K562 (cell line): ENCODE data around the gene APBB2. TPM values are rescaled to one million over a fixed set of nuclear protein-coding genes. Genes with fewer than 3 reads are reported as not detected.

Source experiments
- ASH1L ChIP-seq: fragments of 450-650 bp; IDR thresholded peaks from 2 replicates; pipeline ENCODE4 v1.6.1; 2018; ENCODE audit warnings: borderline replicate concordance, mild to moderate bottlenecking, low read depth; ENCODE audit not compliant: partially characterized antibody
- CHD1 ChIP-seq: fragments of 200-600 bp; sonication (generic); IDR thresholded peaks from one replicate; pipeline ENCODE4 v1.6.1; 2012; ENCODE audit warnings: mild to moderate bottlenecking, moderate library complexity, low read length, inconsistent platforms
- CHD7 ChIP-seq: fragments of 200-600 bp; sonication (generic); IDR thresholded peaks from one replicate; pipeline ENCODE4 v1.6.1; 2012; ENCODE audit warnings: mild to moderate bottlenecking, low read depth, low read length, inconsistent platforms
- IFI16 ChIP-seq: fragments of 250-450 bp; sonication (Bioruptor Pico); IDR thresholded peaks from 2 replicates; pipeline ENCODE4 v2.1.2; 2022; ENCODE audit warnings: mild to moderate bottlenecking, inconsistent platforms
- KLF6 ChIP-seq: fragments of 250-450 bp; sonication (Bioruptor Pico); IDR thresholded peaks from 2 replicates; pipeline ENCODE4 v1.4.0; 2020; ENCODE audit warnings: mild to moderate bottlenecking, moderate library complexity, borderline replicate concordance
- MCM7 ChIP-seq, 2 experiments: fragments of 450-650 bp; IDR thresholded peaks; 2 replicates each; pipeline ENCODE4 v1.6.1; 2016 to 2018
- NR1H2 ChIP-seq: sonication (generic); formaldehyde crosslinking; IDR thresholded peaks from 2 replicates; pipeline ENCODE4 v1.4.0; 2020; ENCODE audit warnings: mild to moderate bottlenecking, missing genetic modification reagents
- RBM22 ChIP-seq: fragments of 200-400 bp; formaldehyde crosslinking; IDR thresholded peaks from 2 replicates; pipeline ENCODE4 v1.6.1; 2018; ENCODE audit warnings: low read length, low read depth; ENCODE audit not compliant: poor library complexity, severe bottlenecking
- RUNX1 ChIP-seq: sonication (generic); IDR thresholded peaks from 2 replicates; pipeline ENCODE4 v1.6.1; 2016; ENCODE audit warnings: antibody characterized with exemption, low read depth
- SMARCA4 ChIP-seq: fragments of 450-650 bp; IDR thresholded peaks from 2 replicates; pipeline ENCODE4 v1.6.1; 2016
- SRF ChIP-seq, 2 experiments: fragments of 250-450, 450-650 bp in 1 of 2; sonication (Bioruptor Pico) in 1 of 2; sonication (generic) in 1 of 2; formaldehyde crosslinking; IDR thresholded peaks; 2 replicates each; pipeline versions ENCODE4 v1.5.0 to v1.5.1; 2020 to 2022; ENCODE audit warnings: mild to moderate bottlenecking in 1 of 2, missing genetic modification reagents in 1 of 2
- SRSF7 ChIP-seq: fragments of 200-400 bp; formaldehyde crosslinking; optimal IDR thresholded peaks from 2 replicates; pipeline ENCODE3; 2017; ENCODE audit warnings: mild to moderate bottlenecking, low read depth, low read length
- ZBTB7A ChIP-seq: IDR thresholded peaks from 2 replicates; pipeline ENCODE4 v1.6.1; 2011; ENCODE audit warnings: low read depth, mild to moderate bottlenecking, low read length, moderate library complexity, borderline replicate concordance; ENCODE audit not compliant: control insufficient read depth
- ZNF740 ChIP-seq, 3 experiments: fragments of 200-800 bp in 1 of 3; sonication (Bioruptor generic) in 1 of 3; sonication (generic) in 1 of 3; formaldehyde crosslinking in 1 of 3; IDR thresholded peaks; 2 replicates each; pipeline versions ENCODE4 v1.6.1 to v1.8.0; 2016 to 2022; ENCODE audit warnings: mild to moderate bottlenecking in 2 of 3, missing compliant biosample characterization in 2 of 3, missing genetic modification characterization in 2 of 3, missing genetic modification reagents in 1 of 3
- ZNF830 ChIP-seq: fragments of 250-450 bp; sonication (Bioruptor Pico); IDR thresholded peaks from 2 replicates; pipeline ENCODE4 v1.5.0; 2021; ENCODE audit warnings: mild to moderate bottlenecking
- polyA plus RNA-seq, 8 experiments: library from polyadenylated mRNA; depleted of rRNA in 4 of 8; stranded (reverse) in 5 of 8; unstranded in 3 of 8; fragments of >200 nt; fragmentation: Nextera tagmentation in 2 of 8; fragmentation: Illumina TruSeq in 1 of 8; extraction: Ambion mirVana in 2 of 8; extraction: Trizol in 1 of 8; gene quantifications; 2 replicates each; pipeline versions ENCODE4 v1.2.1 to v1.2.3, GENCODE V29; 2011 to 2014; ENCODE audit warnings: inconsistent platforms in 1 of 8, missing spikeins in 1 of 8
- total RNA-seq, 7 experiments: library from RNA; depleted of rRNA in 6 of 7; stranded (reverse); fragments of >200 nt in 6 of 7; fragmentation: Illumina TruSeq in 2 of 7; extraction: Trizol in 2 of 7; gene quantifications; 2 replicates each; pipeline versions ENCODE4 v1.2.1 to v1.2.3, GENCODE V29; 2011 to 2021; ENCODE audit warnings: low replicate concordance in 1 of 7

APBB2 gene
- total and polyA plus RNA-seq, 9 of the 15 experiments (the other 6 are each of a cell fraction or from before 2014, with no cell fraction given): 0.08 to 2.1 (median 1.4) TPM

GRCh38 chr4:41161355-41161754 is 53.0 kb downstream of the APBB2 start (continued):
- TF ChIP-seq CHD7 (no peak), ZNF830 (CRISPR knock-in tag) (no peak), MCM7 (IDR thresholded peaks at IDR 0.05) (no peak), SMARCA4 (no peak), ZBTB7A (no peak), SRF (CRISPR knock-in tag; IDR thresholded peaks at IDR 0.05) (no peak), IFI16 (CRISPR knock-in tag) (no peak), CHD1 (no peak), ASH1L (no peak), RBM22 (no peak), ZNF740 (CRISPR knock-in tag; IDR thresholded peaks at IDR 0.05) (no peak), ZNF740 (tag; IDR thresholded peaks at IDR 0.05) (no peak), SRSF7 (no peak), NR1H2 (CRISPR knock-in tag) (no peak), KLF6 (no peak), RUNX1 (no peak)
